ENCODE measurements around the gene DCP1A. TPM values are rescaled to one million over a fixed set of nuclear protein-coding genes. Genes with fewer than 3 reads are reported as not detected.

DCP1A gene
- total RNA-seq, 1 donor from 2014 or later: 32.9 TPM

- no peak for DNase-seq (ENCODE audit: extremely low spot score in 2 of 2)
- no peaks in the 10 kb centered on the region for H3K27me3 ChIP-seq
- H3K36me3 ChIP-seq: peaks cover 0 to 50% of the 10 kb centered on the region in 2 donors
- intact Hi-C loops (cut with DNase I): no loop called here
- H3K4me3 ChIP-seq: no peak overlapping the region
- no peaks in the 10 kb centered on the region for H3K4me1 ChIP-seq
- no peak for TF ChIP-seq POLR2AphosphoS5 (IDR thresholded peaks at IDR 0.05; ENCODE audit: insufficient read depth in 1 of 2, low read depth in 1 of 2)
- TF ChIP-seq CTCF (IDR thresholded peaks at IDR 0.05): no peak
- TF ChIP-seq POLR2A (IDR thresholded peaks at IDR 0.05): no peak
- H3K27ac ChIP-seq: no peak overlapping the region
- H3K9me3 ChIP-seq: no peaks in the 10 kb centered on the region
These were observed 60.2 kb downstream of the DCP1A start for GRCh38 chr3:53287131-53287629.

- H3K27me3 ChIP-seq: no peaks in the 10 kb centered on the region
- TF ChIP-seq CTCF (IDR thresholded peaks at IDR 0.05) (no peak), POLR2A (IDR thresholded peaks at IDR 0.05) (no peak), POLR2AphosphoS5 (IDR thresholded peaks at IDR 0.05; ENCODE audit: insufficient read depth in 1 of 2, low read depth in 1 of 2) (no peak)
- intact Hi-C loops (cut with DNase I): no loop called here
- no peak overlapping the region for H3K27ac ChIP-seq
- peaks cover 0 to 45% of the 10 kb centered on the region in 2 donors for H3K36me3 ChIP-seq
- H3K4me3 ChIP-seq: no peak overlapping the region
- no peaks in the 10 kb centered on the region for H3K9me3 ChIP-seq
- no peak for DNase-seq (ENCODE audit: extremely low spot score in 2 of 2)
- H3K4me1 ChIP-seq: no peaks in the 10 kb centered on the region
These were observed 60.6 kb downstream of the DCP1A start for GRCh38 chr3:53286727-53287126.

GRCh38 chr3:53282581-53282980 is 64.8 kb downstream of the DCP1A start:
- H3K4me1 ChIP-seq: no peaks in the 10 kb centered on the region
- no peaks in the 10 kb centered on the region for H3K9me3 ChIP-seq
- no peak overlapping the region for H3K27ac ChIP-seq
- intact Hi-C loops (cut with DNase I): no loop called here
- H3K27me3 ChIP-seq: no peaks in the 10 kb centered on the region
- no peak for DNase-seq (ENCODE audit: extremely low spot score in 2 of 2)
- TF ChIP-seq CTCF (IDR thresholded peaks at IDR 0.05) (no peak), POLR2AphosphoS5 (IDR thresholded peaks at IDR 0.05; ENCODE audit: insufficient read depth in 1 of 2, low read depth in 1 of 2) (no peak), POLR2A (IDR thresholded peaks at IDR 0.05) (no peak)
- peaks cover 0 to 19% of the 10 kb centered on the region in 2 donors for H3K36me3 ChIP-seq
- no peak overlapping the region for H3K4me3 ChIP-seq

GRCh38 chr3:53278667-53279066 is 68.7 kb downstream of the DCP1A start:
- intact Hi-C loops (cut with DNase I): no loop called here
- Histone ChIP-seq H3K4me3 (no peak overlapping the region), H3K36me3 (peaks cover 0 to 4% of the 10 kb centered on the region in 2 donors), H3K9me3 (no peaks in the 10 kb centered on the region), H3K4me1 (no peaks in the 10 kb centered on the region), H3K27me3 (no peaks in the 10 kb centered on the region), H3K27ac (no peak overlapping the region)
- TF ChIP-seq POLR2A (IDR thresholded peaks at IDR 0.05) (no peak), POLR2AphosphoS5 (IDR thresholded peaks at IDR 0.05; ENCODE audit: insufficient read depth in 1 of 2, low read depth in 1 of 2) (no peak), CTCF (IDR thresholded peaks at IDR 0.05) (no peak)
- DNase-seq (ENCODE audit: extremely low spot score in 2 of 2): no peak

GRCh38 chr3:53274938-53275605 is 72.3 kb downstream of the DCP1A start:
- TF ChIP-seq POLR2A (IDR thresholded peaks at IDR 0.05): no peak
- TF ChIP-seq CTCF (IDR thresholded peaks at IDR 0.05): no peak
- TF ChIP-seq POLR2AphosphoS5 (IDR thresholded peaks at IDR 0.05; ENCODE audit: insufficient read depth in 1 of 2, low read depth in 1 of 2): no peak
- DNase-seq (ENCODE audit: extremely low spot score in 2 of 2): no peak
- H3K27ac ChIP-seq: no peak overlapping the region
- intact Hi-C loops (cut with DNase I): no loop called here
- H3K4me1 ChIP-seq: peaks cover 13% of the 10 kb centered on the region
- H3K27me3 ChIP-seq: no peaks in the 10 kb centered on the region
- no peaks in the 10 kb centered on the region for H3K9me3 ChIP-seq
- H3K36me3 ChIP-seq: no peaks in the 10 kb centered on the region
- no peak overlapping the region for H3K4me3 ChIP-seq
